H1 (cell line): Measurements from ENCODE around the gene CD300LB. TPM values are rescaled to one million over a fixed set of nuclear protein-coding genes. Genes with fewer than 3 reads are reported as not detected.

Experiments
- ATF2 ChIP-seq: IDR thresholded peaks from 2 replicates; pipeline ENCODE4 v1.6.1; 2012; ENCODE audit warnings: low read length, inconsistent platforms
- ATF3 ChIP-seq: IDR thresholded peaks from 2 replicates; pipeline ENCODE4 v1.6.1; 2011; ENCODE audit warnings: low read depth, mild to moderate bottlenecking, low read length; ENCODE audit not compliant: insufficient read depth
- CEBPB ChIP-seq: IDR thresholded peaks from 2 replicates; pipeline ENCODE4 v1.6.1; 2012; ENCODE audit warnings: low read depth, low read length
- CHD2 ChIP-seq: IDR thresholded peaks from 2 replicates; pipeline ENCODE4 v1.6.1; 2012; ENCODE audit warnings: low read length, improper control_type of control experiment
- CREB1 ChIP-seq: IDR thresholded peaks from 2 replicates; pipeline ENCODE4 v1.6.1; 2012; ENCODE audit warnings: inconsistent platforms
- JUN ChIP-seq: IDR thresholded peaks from 2 replicates; pipeline ENCODE4 v1.6.1; 2011; ENCODE audit warnings: low read depth, mild to moderate bottlenecking, improper control_type of control experiment, low read length
- KDM1A ChIP-seq: fragments of 200-600, 300-600 bp; sonication (generic); IDR thresholded peaks from 2 replicates; pipeline ENCODE4 v1.7.1; 2016; ENCODE audit warnings: mild to moderate bottlenecking, low read length, borderline replicate concordance
- SIX5 ChIP-seq: IDR thresholded peaks from 2 replicates; pipeline ENCODE4 v1.6.1; 2011; ENCODE audit warnings: mild to moderate bottlenecking, low read depth, low read length
- polyA plus RNA-seq, 7 experiments: library from polyadenylated mRNA; depleted of rRNA in 3 of 7; stranded (reverse) in 5 of 7; unstranded in 2 of 7; fragments of >200 nt in 5 of 7; fragments of 200-250 nt in 2 of 7; gene quantifications; 1 replicate in 5 of 7; 2 replicates in 1 of 7; 4 replicates in 1 of 7; pipeline versions ENCODE4 v1.2.1 to v1.2.3, GENCODE V29; 2011 to 2013; ENCODE audit warnings: missing spikeins in 2 of 7, mixed read lengths in 2 of 7
- total RNA-seq: library from RNA; stranded (reverse); fragmentation: NEBNext Ultra II Directional; extraction: Animal tissue kit (Norgen Biotek cat#: 25700); gene quantifications from 2 replicates; pipeline ENCODE4 v1.2.1, GENCODE V29; 2021
- TF ChIP-seq, protein P1 (sequence below): fragments of 300-600 bp; sonication (generic); IDR thresholded peaks from 2 replicates; pipeline ENCODE4 v1.7.1; 2012; ENCODE audit warnings: low read length, moderate library complexity, mild to moderate bottlenecking, inconsistent platforms; ENCODE audit not compliant: insufficient replicate concordance

Gene CD300LB
- total and polyA plus RNA-seq, 2 of the 8 experiments (the other 6 are each of a cell fraction or from before 2014, with no cell fraction given) = not detected

DNA sequence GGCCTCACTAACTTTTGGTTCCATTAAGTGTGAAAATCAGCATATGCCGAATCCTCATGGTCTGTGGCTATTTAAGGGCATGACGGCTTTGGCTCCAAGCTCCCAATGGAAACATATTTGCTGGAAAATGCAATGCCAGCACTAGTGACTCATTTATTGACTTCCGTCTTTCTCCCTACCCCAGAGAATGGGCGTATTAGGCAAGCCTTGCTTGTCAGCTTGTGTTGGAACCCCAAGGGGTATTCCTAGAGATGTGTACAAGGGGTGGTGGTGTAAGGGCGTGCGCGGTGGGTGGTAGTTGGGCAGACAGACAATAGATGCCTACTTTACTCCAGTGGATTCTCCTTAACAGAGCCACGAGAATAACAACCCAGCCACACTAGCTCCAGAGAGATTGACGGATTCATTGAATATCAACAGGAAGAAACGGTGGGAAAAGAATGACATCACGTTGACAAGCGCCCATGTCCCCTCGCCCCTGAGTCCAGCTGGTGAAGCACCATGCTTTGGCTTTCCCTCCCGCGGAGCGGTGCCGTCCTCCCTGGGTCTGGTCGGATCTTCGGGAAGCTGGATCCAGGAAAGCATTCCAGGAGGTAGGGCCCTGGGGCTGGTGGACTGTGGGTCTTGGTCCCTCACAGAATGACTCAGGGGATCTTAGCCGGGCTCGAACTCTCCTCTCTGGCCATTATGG is 10.3 kb downstream of the CD300LB start (continued):
- TF ChIP-seq, protein P1, sequence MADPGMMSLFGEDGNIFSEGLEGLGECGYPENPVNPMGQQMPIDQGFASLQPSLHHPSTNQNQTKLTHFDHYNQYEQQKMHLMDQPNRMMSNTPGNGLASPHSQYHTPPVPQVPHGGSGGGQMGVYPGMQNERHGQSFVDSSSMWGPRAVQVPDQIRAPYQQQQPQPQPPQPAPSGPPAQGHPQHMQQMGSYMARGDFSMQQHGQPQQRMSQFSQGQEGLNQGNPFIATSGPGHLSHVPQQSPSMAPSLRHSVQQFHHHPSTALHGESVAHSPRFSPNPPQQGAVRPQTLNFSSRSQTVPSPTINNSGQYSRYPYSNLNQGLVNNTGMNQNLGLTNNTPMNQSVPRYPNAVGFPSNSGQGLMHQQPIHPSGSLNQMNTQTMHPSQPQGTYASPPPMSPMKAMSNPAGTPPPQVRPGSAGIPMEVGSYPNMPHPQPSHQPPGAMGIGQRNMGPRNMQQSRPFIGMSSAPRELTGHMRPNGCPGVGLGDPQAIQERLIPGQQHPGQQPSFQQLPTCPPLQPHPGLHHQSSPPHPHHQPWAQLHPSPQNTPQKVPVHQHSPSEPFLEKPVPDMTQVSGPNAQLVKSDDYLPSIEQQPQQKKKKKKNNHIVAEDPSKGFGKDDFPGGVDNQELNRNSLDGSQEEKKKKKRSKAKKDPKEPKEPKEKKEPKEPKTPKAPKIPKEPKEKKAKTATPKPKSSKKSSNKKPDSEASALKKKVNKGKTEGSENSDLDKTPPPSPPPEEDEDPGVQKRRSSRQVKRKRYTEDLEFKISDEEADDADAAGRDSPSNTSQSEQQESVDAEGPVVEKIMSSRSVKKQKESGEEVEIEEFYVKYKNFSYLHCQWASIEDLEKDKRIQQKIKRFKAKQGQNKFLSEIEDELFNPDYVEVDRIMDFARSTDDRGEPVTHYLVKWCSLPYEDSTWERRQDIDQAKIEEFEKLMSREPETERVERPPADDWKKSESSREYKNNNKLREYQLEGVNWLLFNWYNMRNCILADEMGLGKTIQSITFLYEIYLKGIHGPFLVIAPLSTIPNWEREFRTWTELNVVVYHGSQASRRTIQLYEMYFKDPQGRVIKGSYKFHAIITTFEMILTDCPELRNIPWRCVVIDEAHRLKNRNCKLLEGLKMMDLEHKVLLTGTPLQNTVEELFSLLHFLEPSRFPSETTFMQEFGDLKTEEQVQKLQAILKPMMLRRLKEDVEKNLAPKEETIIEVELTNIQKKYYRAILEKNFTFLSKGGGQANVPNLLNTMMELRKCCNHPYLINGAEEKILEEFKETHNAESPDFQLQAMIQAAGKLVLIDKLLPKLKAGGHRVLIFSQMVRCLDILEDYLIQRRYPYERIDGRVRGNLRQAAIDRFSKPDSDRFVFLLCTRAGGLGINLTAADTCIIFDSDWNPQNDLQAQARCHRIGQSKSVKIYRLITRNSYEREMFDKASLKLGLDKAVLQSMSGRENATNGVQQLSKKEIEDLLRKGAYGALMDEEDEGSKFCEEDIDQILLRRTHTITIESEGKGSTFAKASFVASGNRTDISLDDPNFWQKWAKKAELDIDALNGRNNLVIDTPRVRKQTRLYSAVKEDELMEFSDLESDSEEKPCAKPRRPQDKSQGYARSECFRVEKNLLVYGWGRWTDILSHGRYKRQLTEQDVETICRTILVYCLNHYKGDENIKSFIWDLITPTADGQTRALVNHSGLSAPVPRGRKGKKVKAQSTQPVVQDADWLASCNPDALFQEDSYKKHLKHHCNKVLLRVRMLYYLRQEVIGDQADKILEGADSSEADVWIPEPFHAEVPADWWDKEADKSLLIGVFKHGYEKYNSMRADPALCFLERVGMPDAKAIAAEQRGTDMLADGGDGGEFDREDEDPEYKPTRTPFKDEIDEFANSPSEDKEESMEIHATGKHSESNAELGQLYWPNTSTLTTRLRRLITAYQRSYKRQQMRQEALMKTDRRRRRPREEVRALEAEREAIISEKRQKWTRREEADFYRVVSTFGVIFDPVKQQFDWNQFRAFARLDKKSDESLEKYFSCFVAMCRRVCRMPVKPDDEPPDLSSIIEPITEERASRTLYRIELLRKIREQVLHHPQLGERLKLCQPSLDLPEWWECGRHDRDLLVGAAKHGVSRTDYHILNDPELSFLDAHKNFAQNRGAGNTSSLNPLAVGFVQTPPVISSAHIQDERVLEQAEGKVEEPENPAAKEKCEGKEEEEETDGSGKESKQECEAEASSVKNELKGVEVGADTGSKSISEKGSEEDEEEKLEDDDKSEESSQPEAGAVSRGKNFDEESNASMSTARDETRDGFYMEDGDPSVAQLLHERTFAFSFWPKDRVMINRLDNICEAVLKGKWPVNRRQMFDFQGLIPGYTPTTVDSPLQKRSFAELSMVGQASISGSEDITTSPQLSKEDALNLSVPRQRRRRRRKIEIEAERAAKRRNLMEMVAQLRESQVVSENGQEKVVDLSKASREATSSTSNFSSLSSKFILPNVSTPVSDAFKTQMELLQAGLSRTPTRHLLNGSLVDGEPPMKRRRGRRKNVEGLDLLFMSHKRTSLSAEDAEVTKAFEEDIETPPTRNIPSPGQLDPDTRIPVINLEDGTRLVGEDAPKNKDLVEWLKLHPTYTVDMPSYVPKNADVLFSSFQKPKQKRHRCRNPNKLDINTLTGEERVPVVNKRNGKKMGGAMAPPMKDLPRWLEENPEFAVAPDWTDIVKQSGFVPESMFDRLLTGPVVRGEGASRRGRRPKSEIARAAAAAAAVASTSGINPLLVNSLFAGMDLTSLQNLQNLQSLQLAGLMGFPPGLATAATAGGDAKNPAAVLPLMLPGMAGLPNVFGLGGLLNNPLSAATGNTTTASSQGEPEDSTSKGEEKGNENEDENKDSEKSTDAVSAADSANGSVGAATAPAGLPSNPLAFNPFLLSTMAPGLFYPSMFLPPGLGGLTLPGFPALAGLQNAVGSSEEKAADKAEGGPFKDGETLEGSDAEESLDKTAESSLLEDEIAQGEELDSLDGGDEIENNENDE = no peak
- TF ChIP-seq KDM1A (no peak), ATF2 (no peak), CHD2 (no peak), JUN (no peak), CEBPB (no peak), ATF3 (no peak), SIX5 (no peak), CREB1 (no peak)
